Measurements from ENCODE around the gene KANK2.

- TF ChIP-seq CTCF (IDR thresholded peaks at IDR 0.05) (no peak), POLR2A (IDR thresholded peaks at IDR 0.05) (no peak)
Measured at GRCh38 chr19:11141937-11142527, 55.3 kb downstream of the KANK2 start.

All from lower leg skin (tissue), 3 donors.